Kidney (tissue), 14 donors: Measurements from ENCODE around the gene SLC5A10. TPM values are rescaled to one million over a fixed set of nuclear protein-coding genes. Genes with fewer than 3 reads are reported as not detected.

Source experiments
- DNase-seq, 5 donors: peaks; one replicate each; pipeline ENCODE4 v3.0.0-alpha.2; 2013 to 2020
- FAIRE-seq: peaks from 2 replicates; lab custom pipeline; 2012; peaks lifted over from hg19 to GRCh38; lab: Jason Lieb, UNC
- H3K27ac ChIP-seq, 2 donors: one replicate each; pipeline ENCODE4 v1.7.0; 2013; ENCODE audit warnings: low read depth in 2 of 2, low read length in 2 of 2, inconsistent platforms in 1 of 2
- H3K27me3 ChIP-seq: one replicate; pipeline ENCODE4 v1.7.1; 2013; ENCODE audit warnings: low read length, inconsistent platforms; ENCODE audit not compliant: control insufficient read depth, insufficient read depth
- H3K36me3 ChIP-seq, 3 donors: one replicate each; pipeline versions ENCODE4 v1.7.0 to v1.7.1; 2013; ENCODE audit warnings: low read length in 3 of 3, control low read depth in 1 of 3, inconsistent platforms in 1 of 3; ENCODE audit not compliant: insufficient read depth in 3 of 3, control insufficient read depth in 2 of 3
- H3K4me1 ChIP-seq, 3 donors: one replicate each; pipeline versions ENCODE4 v1.7.0 to v1.7.1; 2013; ENCODE audit warnings: low read length in 3 of 3, inconsistent platforms in 1 of 3, low read depth in 1 of 3; ENCODE audit not compliant: control insufficient read depth in 2 of 3, insufficient read depth in 2 of 3
- H3K4me3 ChIP-seq, 3 donors: one replicate each; pipeline versions ENCODE4 v1.7.0 to v1.8.1; 2013; ENCODE audit warnings: low read length in 3 of 3, control low read depth in 1 of 3, inconsistent platforms in 1 of 3
- H3K9ac ChIP-seq, 3 donors: one replicate each; pipeline versions ENCODE4 v1.7.0 to v1.7.1; 2013; ENCODE audit warnings: low read length in 3 of 3, control low read depth in 1 of 3, inconsistent platforms in 1 of 3
- H3K9me3 ChIP-seq, 3 donors: one replicate each; pipeline versions ENCODE4 v1.7.0 to v1.7.1; 2013; ENCODE audit warnings: low read length in 3 of 3, control low read depth in 1 of 3, inconsistent platforms in 1 of 3; ENCODE audit not compliant: control insufficient read depth in 2 of 3, insufficient read depth in 1 of 3
- intact Hi-C: fragments of 100-400 bp; cut with DNase I; formaldehyde crosslinking; loops from one replicate; pipeline ENCODE4 v1.11.1; 2022
- polyA plus RNA-seq: library from polyadenylated mRNA; stranded (reverse); fragments of 350-450 nt; fragmentation: Illumina TruSeq; extraction: RNeasy Lipid Tissue Mini Kit (QIAGEN cat#74804); gene quantifications from one replicate; pipeline ENCODE4 v1.2.3, GENCODE V29; 2014; ENCODE audit warnings: low read depth, low replicate concordance; ENCODE audit not compliant: insufficient read depth
- total RNA-seq: library from RNA; stranded (reverse); fragmentation: NEBNext Ultra II Directional; extraction: Animal tissue kit (Norgen Biotek cat#: 25700); gene quantifications from one replicate; pipeline ENCODE4 v1.2.1, GENCODE V29; 2021
- TF ChIP-seq, protein P1 (sequence below): IDR thresholded peaks from 3 replicates; pipeline ENCODE4 v1.5.1; 2012; ENCODE audit warnings: mild to moderate bottlenecking, moderate library complexity, borderline replicate concordance; ENCODE audit not compliant: insufficient read depth; ENCODE audit errors: extremely low read depth
- donor health status: control.
- donor health status: control.
- donor health status: control.
- donor health status: control.
- donor health status: control.
- donor health status: DM: yes; HTN: yes; CAD: no.
- donor health status: Normal renal cell carcinoma (clear cell type).

Gene SLC5A10
- total and polyA plus RNA-seq, 2 donors from 2014 or later = 9.7 to 16.5 TPM

DNA sequence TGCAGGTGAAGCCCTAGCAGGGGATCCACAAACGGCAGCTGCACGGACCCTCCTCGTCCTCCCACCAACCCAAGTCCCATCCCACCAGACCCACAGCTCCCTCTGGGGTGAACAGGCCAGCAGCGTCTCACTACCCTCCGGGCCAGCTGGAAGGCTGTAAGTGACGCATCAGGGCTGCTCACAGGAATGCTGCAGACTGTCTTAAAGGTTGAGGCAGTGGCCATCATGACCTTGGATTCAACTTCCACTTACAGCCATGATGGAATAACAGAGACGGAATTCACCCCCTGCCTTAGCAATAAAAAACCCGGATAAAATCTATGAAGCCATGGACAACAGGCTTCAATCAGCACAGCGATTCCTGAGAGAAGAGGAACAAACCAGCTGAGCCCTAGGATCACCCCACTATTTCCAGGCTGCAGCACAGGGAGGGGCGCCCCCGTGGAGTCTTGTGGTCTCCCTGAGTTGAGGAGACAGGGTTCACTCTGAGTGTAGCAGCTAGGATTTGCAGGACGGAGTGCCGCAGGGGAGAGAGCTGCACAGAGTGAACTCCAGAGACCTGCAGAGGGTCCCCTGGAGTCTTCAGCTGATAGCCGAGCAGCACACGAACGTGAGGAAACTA is 42.1 kb downstream of the SLC5A10 start:
- FAIRE-seq (no peak), DNase-seq (peak in 3 of 5 donors; percentile 56 to 88 (median 59))
- Histone ChIP-seq H3K27me3 (no peaks in the 10 kb centered on the region), H3K4me1 (peaks cover 0 to 2% (median 0%) of the 10 kb centered on the region in 3 donors), H3K36me3 (peaks cover 0 to 10% (median 0%) of the 10 kb centered on the region in 3 donors), H3K9me3 (no peaks in the 10 kb centered on the region), H3K4me3 (no peak overlapping the region), H3K9ac (no peak overlapping the region), H3K27ac (no peak overlapping the region)
- intact Hi-C loops = no loop called here
- TF ChIP-seq, protein P1, sequence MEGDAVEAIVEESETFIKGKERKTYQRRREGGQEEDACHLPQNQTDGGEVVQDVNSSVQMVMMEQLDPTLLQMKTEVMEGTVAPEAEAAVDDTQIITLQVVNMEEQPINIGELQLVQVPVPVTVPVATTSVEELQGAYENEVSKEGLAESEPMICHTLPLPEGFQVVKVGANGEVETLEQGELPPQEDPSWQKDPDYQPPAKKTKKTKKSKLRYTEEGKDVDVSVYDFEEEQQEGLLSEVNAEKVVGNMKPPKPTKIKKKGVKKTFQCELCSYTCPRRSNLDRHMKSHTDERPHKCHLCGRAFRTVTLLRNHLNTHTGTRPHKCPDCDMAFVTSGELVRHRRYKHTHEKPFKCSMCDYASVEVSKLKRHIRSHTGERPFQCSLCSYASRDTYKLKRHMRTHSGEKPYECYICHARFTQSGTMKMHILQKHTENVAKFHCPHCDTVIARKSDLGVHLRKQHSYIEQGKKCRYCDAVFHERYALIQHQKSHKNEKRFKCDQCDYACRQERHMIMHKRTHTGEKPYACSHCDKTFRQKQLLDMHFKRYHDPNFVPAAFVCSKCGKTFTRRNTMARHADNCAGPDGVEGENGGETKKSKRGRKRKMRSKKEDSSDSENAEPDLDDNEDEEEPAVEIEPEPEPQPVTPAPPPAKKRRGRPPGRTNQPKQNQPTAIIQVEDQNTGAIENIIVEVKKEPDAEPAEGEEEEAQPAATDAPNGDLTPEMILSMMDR = no peak

DNA sequence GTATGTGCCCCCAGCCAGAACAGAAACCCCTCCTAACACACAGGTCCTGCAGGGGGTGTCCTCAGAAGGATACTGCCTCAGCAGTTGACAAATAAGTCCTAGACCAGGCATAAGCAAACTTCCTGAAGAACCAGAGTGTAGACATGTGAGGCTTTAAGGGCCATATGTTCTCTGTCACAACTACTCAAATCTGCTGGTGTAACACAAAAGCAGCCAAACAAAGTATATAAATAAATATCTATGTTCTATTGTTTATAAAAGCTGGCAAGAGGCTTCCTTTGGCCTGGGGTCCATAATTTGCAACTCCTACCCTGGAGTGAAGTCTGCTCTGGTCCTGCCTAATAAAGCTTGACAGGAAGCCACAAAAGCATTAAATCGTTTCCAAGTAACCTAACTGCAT is 42.7 kb downstream of the SLC5A10 start:
- intact Hi-C loops = no loop called here
- Histone ChIP-seq H3K4me3 (no peak overlapping the region), H3K27ac (no peak overlapping the region), H3K9ac (no peak overlapping the region), H3K27me3 (no peaks in the 10 kb centered on the region), H3K36me3 (peaks cover 0 to 10% (median 0%) of the 10 kb centered on the region in 3 donors), H3K9me3 (no peaks in the 10 kb centered on the region), H3K4me1 (peaks cover 0 to 2% (median 0%) of the 10 kb centered on the region in 3 donors)
- TF ChIP-seq, protein P1 = no peak
- DNase-seq (peak in 2 of 5 donors; percentile 33 to 74), FAIRE-seq (no peak)

DNA sequence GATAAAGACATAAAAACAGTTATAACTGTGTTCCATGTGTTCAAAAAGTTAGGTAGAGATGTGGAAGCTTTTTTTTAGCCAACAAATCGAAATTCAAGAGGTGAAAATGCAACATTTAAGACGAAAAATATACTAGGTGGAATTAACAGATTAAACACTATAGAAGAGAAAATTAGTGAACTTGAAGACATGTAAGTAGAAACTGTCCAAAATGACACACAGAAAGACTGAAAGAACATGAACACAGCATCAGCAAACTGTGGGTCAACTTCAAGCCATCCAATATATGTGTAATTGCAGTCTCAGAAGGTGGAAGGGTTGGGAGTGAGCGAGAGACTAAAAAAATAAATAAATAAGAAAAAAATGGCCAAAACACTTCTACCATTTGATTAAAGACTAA is 43.3 kb downstream of the SLC5A10 start:
- FAIRE-seq (no peak), DNase-seq (no peak)
- TF ChIP-seq, protein P1 = no peak
- no peaks in the 10 kb centered on the region for H3K9me3 ChIP-seq
- no peak overlapping the region for H3K9ac ChIP-seq
- H3K27me3 ChIP-seq = no peaks in the 10 kb centered on the region
- no peak overlapping the region for H3K27ac ChIP-seq
- peaks cover 0 to 2% (median 0%) of the 10 kb centered on the region in 3 donors for H3K4me1 ChIP-seq
- no peak overlapping the region for H3K4me3 ChIP-seq
- H3K36me3 ChIP-seq = peaks cover 0 to 10% (median 0%) of the 10 kb centered on the region in 3 donors
- intact Hi-C loops = no loop called here
